DND-41 (cell line): Measurements from ENCODE around the gene TMEM88.

Source experiments
- ATAC-seq: fragments of 200-7000 bp; cut with Tn5 transposase; 3 replicates; pipeline ENCODE4 v1.9.1; 2021; ENCODE audit warnings: low read depth; ENCODE audit not compliant: insufficient read depth
- DNase-seq: peaks from one replicate; pipeline ENCODE4 v3.0.0-alpha.2; 2020
- H2AFZ ChIP-seq: 2 replicates; pipeline ENCODE4 v1.6.0; 2012; ENCODE audit warnings: low read depth, low read length
- H3K27ac ChIP-seq: 2 replicates; pipeline ENCODE4 v1.5.1; 2012; ENCODE audit warnings: low read length, inconsistent platforms
- H3K27me3 ChIP-seq: fragments of 200-600 bp; sonication (generic); 2 replicates; pipeline ENCODE4 v1.6.0; 2012; ENCODE audit warnings: low read length, mild to moderate bottlenecking, inconsistent platforms; ENCODE audit not compliant: insufficient read depth, poor library complexity
- H3K36me3 ChIP-seq: 2 replicates; pipeline ENCODE4 v1.5.1; 2012; ENCODE audit warnings: low read length, inconsistent platforms; ENCODE audit not compliant: insufficient read depth
- H3K4me1 ChIP-seq: 2 replicates; pipeline ENCODE4 v1.5.1; 2012; ENCODE audit warnings: mild to moderate bottlenecking, low read length; ENCODE audit not compliant: insufficient read depth
- H3K4me2 ChIP-seq: 2 replicates; pipeline ENCODE4 v1.6.0; 2012; ENCODE audit warnings: mild to moderate bottlenecking, moderate library complexity, low read length, inconsistent platforms; ENCODE audit not compliant: insufficient read depth
- H3K4me3 ChIP-seq, 2 experiments: fragments of 200-600 bp in 1 of 2; shearing (Covaris generic) in 1 of 2; 2 replicates each; pipeline ENCODE4 v1.5.1; 2012 to 2016; ENCODE audit warnings: inconsistent platforms in 2 of 2, low read length in 2 of 2, mild to moderate bottlenecking in 2 of 2, low read depth in 1 of 2, moderate library complexity in 1 of 2
- H3K79me2 ChIP-seq: 2 replicates; pipeline ENCODE4 v1.6.0; 2012; ENCODE audit warnings: low read length, inconsistent platforms; ENCODE audit not compliant: insufficient read depth
- H3K9ac ChIP-seq: 2 replicates; pipeline ENCODE4 v1.6.0; 2012; ENCODE audit warnings: low read depth, mild to moderate bottlenecking, inconsistent platforms, low read length, moderate library complexity
- H3K9me3 ChIP-seq: 2 replicates; pipeline ENCODE4 v1.5.1; 2012; ENCODE audit warnings: low read length, moderate library complexity, mild to moderate bottlenecking, inconsistent platforms; ENCODE audit not compliant: insufficient read depth, severe bottlenecking
- H4K20me1 ChIP-seq: 2 replicates; pipeline ENCODE4 v1.6.0; 2012; ENCODE audit warnings: low read length; ENCODE audit not compliant: insufficient read depth
- EZH2 ChIP-seq: IDR thresholded peaks from 3 replicates; pipeline ENCODE4 v1.6.1; 2012; ENCODE audit warnings: borderline replicate concordance, low read depth, mild to moderate bottlenecking, moderate library complexity, low read length, inconsistent platforms; ENCODE audit not compliant: severe bottlenecking
- TF ChIP-seq, protein P1 (sequence below): IDR thresholded peaks from 2 replicates; pipeline ENCODE4 v1.5.1; 2012; ENCODE audit warnings: borderline replicate concordance, low read length, moderate library complexity, mild to moderate bottlenecking; ENCODE audit not compliant: poor library complexity, severe bottlenecking; ENCODE audit errors: extremely low read depth

Gene TMEM88

DNA sequence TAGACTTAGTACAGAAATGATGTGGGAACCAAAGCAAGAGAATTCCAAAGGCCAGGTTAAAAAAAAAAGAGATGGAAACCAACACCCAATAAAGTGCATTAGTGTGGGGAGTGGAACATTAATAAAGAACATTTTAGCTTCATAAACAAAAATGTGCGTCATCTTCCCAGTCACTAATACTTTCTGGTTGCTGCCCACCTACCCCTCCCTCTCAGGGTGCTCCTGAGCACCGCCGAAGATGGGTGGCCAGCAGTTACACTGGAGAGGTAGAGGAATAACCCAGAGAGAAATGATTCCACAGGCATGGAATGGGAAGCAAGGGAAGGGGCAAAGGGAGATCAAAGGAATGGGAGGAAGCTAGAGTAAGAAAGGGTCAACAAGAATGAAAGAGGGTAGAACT is 27.8 kb downstream of the TMEM88 start:
- H3K4me2 ChIP-seq = no peak overlapping the region
- no peaks in the 10 kb centered on the region; the same call in 1 of the 2 replicates for H3K36me3 ChIP-seq
- H3K4me1 ChIP-seq = peaks cover 30% of the 10 kb centered on the region
- no peaks in the 10 kb centered on the region for H3K9me3 ChIP-seq
- no peak overlapping the region for H3K4me3 ChIP-seq
- H4K20me1 ChIP-seq = peaks cover under 1% of the 10 kb centered on the region
- peaks cover 2% of the 10 kb centered on the region for H3K27me3 ChIP-seq
- ATAC-seq (no peak), DNase-seq (no peak)
- no peak overlapping the region for H3K27ac ChIP-seq
- peaks cover 23% of the 10 kb centered on the region for H3K79me2 ChIP-seq
- TF ChIP-seq EZH2 = no peak
- TF ChIP-seq, protein P1, sequence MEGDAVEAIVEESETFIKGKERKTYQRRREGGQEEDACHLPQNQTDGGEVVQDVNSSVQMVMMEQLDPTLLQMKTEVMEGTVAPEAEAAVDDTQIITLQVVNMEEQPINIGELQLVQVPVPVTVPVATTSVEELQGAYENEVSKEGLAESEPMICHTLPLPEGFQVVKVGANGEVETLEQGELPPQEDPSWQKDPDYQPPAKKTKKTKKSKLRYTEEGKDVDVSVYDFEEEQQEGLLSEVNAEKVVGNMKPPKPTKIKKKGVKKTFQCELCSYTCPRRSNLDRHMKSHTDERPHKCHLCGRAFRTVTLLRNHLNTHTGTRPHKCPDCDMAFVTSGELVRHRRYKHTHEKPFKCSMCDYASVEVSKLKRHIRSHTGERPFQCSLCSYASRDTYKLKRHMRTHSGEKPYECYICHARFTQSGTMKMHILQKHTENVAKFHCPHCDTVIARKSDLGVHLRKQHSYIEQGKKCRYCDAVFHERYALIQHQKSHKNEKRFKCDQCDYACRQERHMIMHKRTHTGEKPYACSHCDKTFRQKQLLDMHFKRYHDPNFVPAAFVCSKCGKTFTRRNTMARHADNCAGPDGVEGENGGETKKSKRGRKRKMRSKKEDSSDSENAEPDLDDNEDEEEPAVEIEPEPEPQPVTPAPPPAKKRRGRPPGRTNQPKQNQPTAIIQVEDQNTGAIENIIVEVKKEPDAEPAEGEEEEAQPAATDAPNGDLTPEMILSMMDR = no peak
- H2AFZ ChIP-seq = no peak overlapping the region
- no peak overlapping the region for H3K9ac ChIP-seq

DNA sequence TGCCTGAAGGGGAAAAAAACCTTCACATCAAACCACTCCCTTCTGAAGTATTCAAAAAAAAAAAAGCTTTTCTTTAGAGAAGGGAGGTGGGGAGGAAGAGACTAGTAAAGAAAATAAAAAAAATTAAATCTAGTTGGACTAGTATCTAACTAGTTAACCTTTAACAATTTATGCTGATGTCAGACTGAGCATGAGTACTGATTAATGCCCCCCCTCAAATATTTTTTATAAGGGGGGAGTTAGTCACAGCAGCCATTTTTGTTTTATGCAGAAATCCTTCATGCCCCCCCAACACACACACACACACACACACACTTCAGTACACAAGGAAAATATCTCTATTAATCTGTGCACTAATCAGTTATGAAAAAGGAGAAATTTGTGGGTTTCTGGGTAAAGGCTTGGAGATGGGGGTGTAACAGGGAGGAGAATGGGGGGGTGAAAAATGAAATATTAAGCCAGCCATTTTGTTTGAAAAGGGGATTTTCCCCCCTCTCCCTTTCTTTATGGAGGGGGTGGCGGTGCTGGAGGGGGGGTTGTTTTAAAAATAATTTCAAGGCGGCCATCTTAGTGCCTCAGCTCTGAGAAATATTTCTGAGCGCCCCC is 29.0 kb downstream of the TMEM88 start:
- Histone ChIP-seq H3K4me1 (peaks cover 40% of the 10 kb centered on the region), H3K27ac (peak overlapping the region; percentile 48; the same call in 1 of the 2 replicates), H3K36me3 (peaks cover 1% of the 10 kb centered on the region; the same call in 1 of the 2 replicates), H3K9ac (peak overlapping the region; percentile 36; the same call in 1 of the 2 replicates), H3K4me3 (peak overlapping the region in 1 of 2 experiments; percentile 37; a peak in 2 of 4 replicates), H3K9me3 (no peaks in the 10 kb centered on the region), H3K27me3 (peaks cover 2% of the 10 kb centered on the region), H3K4me2 (peak overlapping the region; percentile 49), H3K79me2 (peaks cover 36% of the 10 kb centered on the region), H2AFZ (peak overlapping the region; percentile 60), H4K20me1 (peaks cover 13% of the 10 kb centered on the region)
- DNase-seq (peak; percentile 18), ATAC-seq (no peak)
- TF ChIP-seq, protein P1 = no peak
- no peak for TF ChIP-seq EZH2

DNA sequence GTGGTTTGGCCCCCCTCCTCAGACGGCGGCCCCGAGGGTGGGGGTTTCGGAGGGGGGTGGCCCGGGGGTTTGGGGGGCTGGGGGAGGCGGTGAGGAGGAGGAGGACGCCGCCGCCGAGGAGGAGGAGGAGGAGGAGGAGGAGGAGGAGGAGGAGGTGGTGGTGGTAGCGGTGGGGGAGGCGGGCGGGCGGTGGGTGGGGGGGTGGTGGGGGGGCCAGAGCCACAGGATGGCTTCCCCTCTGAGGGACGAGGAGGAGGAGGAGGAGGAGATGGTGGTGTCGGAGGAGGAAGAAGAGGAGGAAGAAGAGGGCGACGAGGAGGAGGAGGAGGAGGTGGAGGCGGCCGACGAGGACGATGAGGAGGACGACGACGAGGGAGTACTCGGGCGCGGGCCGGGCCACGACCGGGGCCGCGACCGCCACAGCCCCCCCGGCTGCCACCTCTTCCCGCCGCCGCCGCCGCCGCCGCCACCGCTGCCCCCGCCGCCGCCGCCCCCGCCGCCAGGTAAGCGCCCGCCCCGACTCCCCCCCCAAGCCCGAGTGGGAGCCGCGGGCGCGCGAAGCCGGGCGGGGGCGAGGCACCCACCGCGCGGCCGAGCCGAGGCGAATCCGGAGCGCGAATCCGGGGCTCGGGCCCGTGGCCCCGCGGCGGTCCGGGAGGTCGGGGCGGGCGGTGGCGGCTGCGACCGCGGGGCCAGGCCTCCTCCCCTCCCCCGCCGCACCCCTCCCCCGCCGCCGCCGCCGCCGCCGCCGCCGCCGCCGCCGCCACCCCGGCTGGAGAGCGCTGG is 29.9 kb downstream of the TMEM88 start:
- H2AFZ ChIP-seq = peak overlapping the region; percentile 73; the same call in 1 of the 2 replicates
- H3K9ac ChIP-seq = peak overlapping the region; percentile 88
- peak overlapping the region in 1 of 2 experiments; percentile 91; a peak in 2 of 4 replicates for H3K4me3 ChIP-seq
- H3K4me1 ChIP-seq = peaks cover 40% of the 10 kb centered on the region
- H3K27ac ChIP-seq = peak overlapping the region; percentile 92
- DNase-seq (peak; percentile 51), ATAC-seq (0 out of 3 replicates have a peak, but pooled peaks have one; percentile 5)
- peaks cover 9% of the 10 kb centered on the region; the same call in 1 of the 2 replicates for H3K36me3 ChIP-seq
- H3K4me2 ChIP-seq = peak overlapping the region; percentile 98
- H4K20me1 ChIP-seq = peaks cover 16% of the 10 kb centered on the region
- peaks cover 40% of the 10 kb centered on the region for H3K79me2 ChIP-seq
- no peaks in the 10 kb centered on the region for H3K9me3 ChIP-seq
- peaks cover 2% of the 10 kb centered on the region for H3K27me3 ChIP-seq
- TF ChIP-seq, protein P1 = no peak
- TF ChIP-seq EZH2 = no peak
